B cell (primary cell): ENCODE measurements around the gene PPFIA1. TPM values are rescaled to one million over a fixed set of nuclear protein-coding genes. Genes with fewer than 3 reads are reported as not detected.

Experiments used
- ATAC-seq: fragments of 200-7000 bp; cut with Tn5 transposase; one replicate; pipeline ENCODE4 v1.10.0; 2021; ENCODE audit warnings: low read depth, mild to moderate bottlenecking, moderate number of reproducible peaks, moderate library complexity
- CTCF ChIA-PET: fragments of 350-600 bp; sonication (Branson Sonifier 250); formaldehyde crosslinking; loops from one replicate; lab custom pipeline; 2021; ENCODE audit warnings: antibody characterized with exemption, inconsistent platforms; lab: Charles Lee
- POLR2A ChIA-PET: fragments of 350-600 bp; sonication (Branson Sonifier 250); formaldehyde crosslinking; loops from one replicate; lab custom pipeline; 2021; ENCODE audit warnings: antibody characterized with exemption; lab: Charles Lee
- DNase-seq: peaks from one replicate; pipeline ENCODE4 v3.0.0; 2013
- H2AFZ ChIP-seq: 2 replicates; pipeline ENCODE4 v1.6.1; 2012; ENCODE audit warnings: mild to moderate bottlenecking, low read depth, low read length; ENCODE audit not compliant: insufficient read depth, poor library complexity, severe bottlenecking
- H3K27ac ChIP-seq, 2 donors: 1 replicate in 1 of 2; 2 replicates in 1 of 2; pipeline ENCODE4 v1.5.1; 2012 to 2013; ENCODE audit warnings: low read length in 2 of 2, mild to moderate bottlenecking in 2 of 2, moderate library complexity in 1 of 2
- H3K27me3 ChIP-seq, 4 experiments: fragments of 200-600 bp in 1 of 4; sonication (generic) in 1 of 4; replicated peaks in 1 of 4; 1 replicate in 2 of 4; 2 replicates in 2 of 4; pipeline versions ENCODE4 v1.6.1 to v1.7.0; 2013 to 2016; ENCODE audit warnings: low read length in 3 of 4, mild to moderate bottlenecking in 2 of 4, mixed read lengths in 1 of 4, moderate library complexity in 1 of 4; ENCODE audit not compliant: insufficient read depth in 4 of 4, control insufficient read depth in 3 of 4; ENCODE audit errors: control extremely low read depth in 1 of 4
- H3K36me3 ChIP-seq, 2 experiments: replicated peaks in 1 of 2; 1 replicate in 1 of 2; 2 replicates in 1 of 2; pipeline versions ENCODE4 v1.6.1 to v1.7.1; 2013; ENCODE audit warnings: low read length in 1 of 2; ENCODE audit not compliant: insufficient read depth in 2 of 2, control insufficient read depth in 1 of 2; ENCODE audit errors: control extremely low read depth in 1 of 2, extremely low read depth in 1 of 2
- H3K4me1 ChIP-seq, 2 donors: fragments of 200-600 bp in 1 of 2; sonication (generic) in 1 of 2; 1 replicate in 1 of 2; 2 replicates in 1 of 2; pipeline versions ENCODE4 v1.5.1 to v1.6.1; 2013 to 2017; ENCODE audit warnings: low read length in 2 of 2; ENCODE audit not compliant: control insufficient read depth in 2 of 2, insufficient read depth in 2 of 2
- H3K4me2 ChIP-seq: replicated peaks from 2 replicates; pipeline ENCODE3; 2012; ENCODE audit warnings: mild to moderate bottlenecking, low read depth, low read length; ENCODE audit not compliant: poor library complexity, severe bottlenecking
- H3K4me3 ChIP-seq, 5 experiments: fragments of 200-600 bp in 1 of 5; sonication (generic) in 1 of 5; 1 replicate in 3 of 5; 2 replicates in 2 of 5; pipeline versions ENCODE4 v1.5.1 to v1.7.0; 2011 to 2016; ENCODE audit warnings: low read length in 4 of 5, mild to moderate bottlenecking in 4 of 5, low read depth in 2 of 5, control low read depth in 1 of 5, moderate library complexity in 1 of 5; ENCODE audit not compliant: insufficient read depth in 1 of 5; ENCODE audit errors: control extremely low read depth in 1 of 5, extremely low read depth in 1 of 5
- H3K79me2 ChIP-seq: fragments of 200-600 bp; sonication (generic); one replicate; pipeline ENCODE4 v1.6.0; 2016; ENCODE audit warnings: low read length; ENCODE audit not compliant: control insufficient read depth, insufficient read depth
- H3K9ac ChIP-seq: fragments of 200-600 bp; sonication (generic); 2 replicates; pipeline ENCODE4 v1.6.1; 2017; ENCODE audit warnings: mild to moderate bottlenecking, low read length, moderate library complexity
- H3K9me3 ChIP-seq, 3 donors: one replicate each; pipeline versions ENCODE4 v1.6.1 to v1.7.1; 2013; ENCODE audit warnings: low read length in 2 of 3; ENCODE audit not compliant: control insufficient read depth in 2 of 3, insufficient read depth in 1 of 3; ENCODE audit errors: control extremely low read depth in 1 of 3
- H4K20me1 ChIP-seq: 2 replicates; pipeline ENCODE4 v1.6.0; 2012; ENCODE audit warnings: mild to moderate bottlenecking, low read length; ENCODE audit not compliant: insufficient read depth, control insufficient read depth, poor library complexity, severe bottlenecking
- H3K27ac Mint-ChIP-seq: one replicate; pipeline ENCODE4 v1.8.0; 2021; ENCODE audit warnings: mixed read lengths
- H3K27me3 Mint-ChIP-seq: one replicate; pipeline ENCODE4 v1.8.0; 2021; ENCODE audit warnings: mixed read lengths
- H3K4me1 Mint-ChIP-seq: one replicate; pipeline ENCODE4 v1.8.0; 2021; ENCODE audit warnings: mixed read lengths
- H3K4me3 Mint-ChIP-seq: one replicate; pipeline ENCODE4 v1.8.0; 2021; ENCODE audit warnings: mixed read lengths
- H3K9me3 Mint-ChIP-seq: one replicate; pipeline ENCODE4 v1.8.0; 2022; ENCODE audit warnings: mixed read lengths; ENCODE audit not compliant: insufficient read depth
- EZH2 ChIP-seq: IDR thresholded peaks from 2 replicates; pipeline ENCODE4 v1.6.1; 2012; ENCODE audit warnings: borderline replicate concordance, low read depth, mild to moderate bottlenecking, moderate library complexity, low read length; ENCODE audit not compliant: insufficient read depth, poor library complexity, severe bottlenecking
- WGBS: methylation state at CpG from one replicate; pipeline ENCODE4 v1.1.5; 2013; ENCODE audit warnings: missing lambda C conversion rate; ENCODE audit not compliant: insufficient coverage; 5-methylcytosine and 5-hydroxymethylcytosine counted together
- intact Hi-C: fragments of 100-400 bp; cut with micrococcal nuclease; formaldehyde crosslinking; loops from one replicate; pipeline ENCODE4 v1.10.0; 2022
- polyA plus RNA-seq: library from polyadenylated mRNA; depleted of rRNA; stranded (reverse); fragments of >200 nt; gene quantifications from 2 replicates; pipeline ENCODE4 v1.2.3, GENCODE V29; 2012
- total RNA-seq, 2 donors: library from RNA; stranded (reverse); fragments of 120-200 nt in 1 of 2; gene quantifications; 1 replicate in 1 of 2; 2 replicates in 1 of 2; pipeline versions ENCODE4 v1.2.3 to v1.2.4, GENCODE V29; 2013 to 2022
- TF ChIP-seq, protein P1 (sequence below): fragments of 200-600 bp; IDR thresholded peaks from one replicate; pipeline ENCODE4 v1.8.0; 2022; ENCODE audit warnings: antibody characterized with exemption, mild to moderate bottlenecking

Gene PPFIA1
- total and polyA plus RNA-seq, 2 donors (not counting 1 experiment from before 2014, with no cell fraction given), result 21.8 to 70.4 TPM

DNA sequence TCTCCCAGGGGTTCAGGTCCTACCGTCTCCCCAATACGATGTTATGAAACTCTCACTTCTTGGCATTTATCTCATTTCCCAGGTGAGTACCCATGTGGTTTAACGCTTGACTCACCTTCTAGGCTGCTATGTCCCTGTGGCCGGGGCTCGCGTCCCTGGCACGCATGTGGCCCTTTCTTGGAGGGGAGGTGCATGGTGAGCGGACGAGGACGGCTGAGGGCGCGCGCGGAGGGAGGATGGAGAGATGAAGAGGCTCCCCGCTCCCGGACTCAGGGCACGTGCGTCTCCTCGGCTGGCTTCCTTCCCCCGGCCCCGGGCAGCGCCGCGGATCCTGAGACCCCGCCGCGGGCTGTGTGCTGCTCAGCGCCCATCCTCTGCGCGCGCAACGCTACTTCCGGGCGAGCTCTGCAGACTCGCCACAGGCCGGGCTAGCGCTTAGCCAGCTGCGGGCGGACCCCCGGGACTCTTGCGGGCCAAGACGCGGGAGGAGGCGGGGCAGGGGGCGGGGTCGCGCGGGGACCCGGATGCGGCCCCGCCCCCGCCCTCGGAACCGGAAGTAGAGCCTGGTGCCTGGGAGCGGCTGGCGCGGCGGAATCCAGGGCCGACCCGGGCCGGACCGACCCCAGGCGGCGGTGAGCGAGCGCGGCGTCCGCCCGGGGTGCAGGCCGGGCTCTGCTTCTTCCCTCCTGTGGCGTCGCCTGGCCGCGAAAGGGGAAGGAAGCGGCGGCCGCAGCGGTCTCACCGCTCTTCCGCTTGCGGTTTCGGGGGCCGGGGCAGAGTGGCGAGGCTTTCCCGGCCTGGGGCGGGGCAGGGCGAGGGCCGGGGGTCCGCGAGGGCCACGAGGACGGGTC lies 127.7 kb downstream of the PPFIA1 start, which contains the start of gene CTTN:
Gene CTTN, plus strand, starts transcription at position 547 of the 851 bp plus-strand sequence. CDS start 8,769 bp downstream, outside the sequence.
- intact Hi-C loops, result no loop called here
- H2AFZ ChIP-seq, result peak within 1 kb of the TSS; percentile 54
- ATAC-seq (peak; percentile 79), DNase-seq (peak; percentile 77)
- Mint-ChIP-seq H3K4me1 (peaks cover 30% of the 10 kb centered on the region), H3K9me3 (no peaks in the 10 kb centered on the region), H3K27me3 (peaks cover 30% of the 10 kb centered on the region), H3K27ac (peak within 1 kb of the TSS; percentile 67), H3K4me3 (peak within 1 kb of the TSS; percentile 89)
- peak within 1 kb of the TSS; percentile 96 for H3K4me2 ChIP-seq
- no peaks in the 10 kb centered on the region for H3K36me3 ChIP-seq
- no peaks in the 10 kb centered on the region for H3K79me2 ChIP-seq
- H3K27ac ChIP-seq, result no peak within 1 kb of the TSS
- CTCF ChIA-PET, result no interaction called here
- peaks cover 19% of the 10 kb centered on the region for H4K20me1 ChIP-seq
- peaks cover 33 to 44% of the 10 kb centered on the region in 2 donors for H3K4me1 ChIP-seq
- peak within 1 kb of the TSS; percentile 31 to 67 (median 42) for H3K4me3 ChIP-seq
- POLR2A ChIA-PET, result no interaction called here
- WGBS, result under 1% methylated on average over 88 of the region's 93 CpGs
- TF ChIP-seq, protein P1, sequence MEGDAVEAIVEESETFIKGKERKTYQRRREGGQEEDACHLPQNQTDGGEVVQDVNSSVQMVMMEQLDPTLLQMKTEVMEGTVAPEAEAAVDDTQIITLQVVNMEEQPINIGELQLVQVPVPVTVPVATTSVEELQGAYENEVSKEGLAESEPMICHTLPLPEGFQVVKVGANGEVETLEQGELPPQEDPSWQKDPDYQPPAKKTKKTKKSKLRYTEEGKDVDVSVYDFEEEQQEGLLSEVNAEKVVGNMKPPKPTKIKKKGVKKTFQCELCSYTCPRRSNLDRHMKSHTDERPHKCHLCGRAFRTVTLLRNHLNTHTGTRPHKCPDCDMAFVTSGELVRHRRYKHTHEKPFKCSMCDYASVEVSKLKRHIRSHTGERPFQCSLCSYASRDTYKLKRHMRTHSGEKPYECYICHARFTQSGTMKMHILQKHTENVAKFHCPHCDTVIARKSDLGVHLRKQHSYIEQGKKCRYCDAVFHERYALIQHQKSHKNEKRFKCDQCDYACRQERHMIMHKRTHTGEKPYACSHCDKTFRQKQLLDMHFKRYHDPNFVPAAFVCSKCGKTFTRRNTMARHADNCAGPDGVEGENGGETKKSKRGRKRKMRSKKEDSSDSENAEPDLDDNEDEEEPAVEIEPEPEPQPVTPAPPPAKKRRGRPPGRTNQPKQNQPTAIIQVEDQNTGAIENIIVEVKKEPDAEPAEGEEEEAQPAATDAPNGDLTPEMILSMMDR, result no peak
- TF ChIP-seq EZH2, result no peak
- peak within 1 kb of the TSS; percentile 69 for H3K9ac ChIP-seq
- peaks cover 0 to 29% (median 0%) of the 10 kb centered on the region in 3 donors for H3K9me3 ChIP-seq
- peaks cover 0 to 64% (median 35%) of the 10 kb centered on the region in 4 experiments for H3K27me3 ChIP-seq
